Activated gamma-delta T cell (primary cell): ENCODE measurements around the gene PDE6B.
"Not testable (repeated sequence)": the region's sequence is repeated elsewhere in the genome, so short reads cannot be mapped to it uniquely, and the experiment has no call there.

Experiments used
- DNase-seq: peaks from one replicate; lab custom pipeline; 2025; lab: John Stamatoyannopoulos, UW

The PDE6B gene

GRCh38 chr4:656436-657337 lies 31.3 kb downstream of the PDE6B start:
- no peak for DNase-seq

- no peak for DNase-seq
These were observed 32.0 kb downstream of the PDE6B start for GRCh38 chr4:657338-657833.

GRCh38 chr4:657834-658667 lies 32.7 kb downstream of the PDE6B start:
- DNase-seq = no peak

DNA sequence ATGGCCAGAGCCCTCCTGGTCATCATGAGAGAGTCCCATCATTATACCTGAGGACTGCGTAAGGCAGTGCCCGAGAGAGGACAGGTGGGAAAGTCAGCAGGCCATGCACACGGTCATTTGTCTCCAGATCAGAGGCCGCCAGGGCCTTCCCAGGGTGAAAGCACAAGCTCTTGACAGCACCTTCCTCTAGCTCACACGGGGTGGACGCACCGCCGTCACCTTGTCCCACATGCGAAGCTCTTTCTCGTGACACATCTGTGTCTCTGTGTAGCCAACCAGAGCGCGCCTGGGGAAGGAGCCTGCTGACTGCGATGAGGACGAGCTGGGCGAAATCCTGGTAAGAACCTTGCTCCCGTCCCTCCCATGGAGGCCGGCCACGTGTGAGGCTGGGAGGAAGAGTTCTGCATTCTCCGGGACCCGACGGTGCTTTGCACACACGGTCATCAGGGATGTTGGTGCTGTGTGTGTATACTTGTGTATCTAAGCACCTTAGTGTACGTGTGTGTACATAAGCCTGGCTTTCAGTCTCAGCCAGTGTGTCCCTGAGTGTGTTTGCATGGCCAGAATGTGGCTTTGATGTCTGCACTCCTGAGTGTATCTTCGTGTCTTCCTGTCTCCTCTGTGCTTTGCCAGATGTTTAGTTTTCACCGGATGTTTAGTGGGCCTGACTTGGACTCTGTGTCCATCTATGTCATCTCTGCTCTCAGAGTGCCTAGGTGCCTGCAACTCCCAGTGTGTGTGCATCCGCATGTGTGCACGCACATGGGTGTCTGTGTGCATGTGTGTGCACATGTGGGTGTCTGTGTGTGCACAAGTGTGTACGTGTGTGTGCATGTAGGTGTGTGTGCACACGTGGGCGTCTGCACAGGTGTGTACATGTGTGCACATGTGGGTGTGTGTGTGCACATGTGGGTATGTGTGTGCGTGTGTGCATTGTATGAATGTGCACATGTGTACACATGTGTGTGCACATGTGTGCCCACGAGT lies 33.6 kb downstream of the PDE6B start:
- no peak for DNase-seq

DNA sequence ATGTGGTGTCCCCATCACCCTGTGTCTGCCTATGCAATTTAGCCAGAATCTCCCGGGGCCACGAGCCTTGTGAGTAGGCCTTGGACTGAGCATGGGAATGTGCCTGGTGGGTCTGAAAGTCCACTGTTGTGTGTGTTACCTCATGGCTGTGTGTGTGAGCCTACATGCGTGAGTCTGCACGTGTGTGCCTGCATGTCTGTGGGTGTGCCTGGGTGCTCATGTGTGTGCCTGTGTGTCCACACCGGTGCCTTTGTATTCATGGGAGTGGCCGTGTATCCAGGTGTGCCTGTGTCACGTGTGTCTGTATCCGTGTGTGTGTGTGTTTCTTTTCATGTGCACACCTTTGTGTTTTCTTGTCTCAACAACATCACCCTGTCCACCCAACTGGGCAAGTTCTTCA lies 34.5 kb downstream of the PDE6B start:
- no peak for DNase-seq

- DNase-seq = no peak
These were observed 35.0 kb downstream of the PDE6B start for GRCh38 chr4:660401-660800.

- no peak for DNase-seq
These were observed 35.9 kb downstream of the PDE6B start for GRCh38 chr4:661231-661630.

DNA sequence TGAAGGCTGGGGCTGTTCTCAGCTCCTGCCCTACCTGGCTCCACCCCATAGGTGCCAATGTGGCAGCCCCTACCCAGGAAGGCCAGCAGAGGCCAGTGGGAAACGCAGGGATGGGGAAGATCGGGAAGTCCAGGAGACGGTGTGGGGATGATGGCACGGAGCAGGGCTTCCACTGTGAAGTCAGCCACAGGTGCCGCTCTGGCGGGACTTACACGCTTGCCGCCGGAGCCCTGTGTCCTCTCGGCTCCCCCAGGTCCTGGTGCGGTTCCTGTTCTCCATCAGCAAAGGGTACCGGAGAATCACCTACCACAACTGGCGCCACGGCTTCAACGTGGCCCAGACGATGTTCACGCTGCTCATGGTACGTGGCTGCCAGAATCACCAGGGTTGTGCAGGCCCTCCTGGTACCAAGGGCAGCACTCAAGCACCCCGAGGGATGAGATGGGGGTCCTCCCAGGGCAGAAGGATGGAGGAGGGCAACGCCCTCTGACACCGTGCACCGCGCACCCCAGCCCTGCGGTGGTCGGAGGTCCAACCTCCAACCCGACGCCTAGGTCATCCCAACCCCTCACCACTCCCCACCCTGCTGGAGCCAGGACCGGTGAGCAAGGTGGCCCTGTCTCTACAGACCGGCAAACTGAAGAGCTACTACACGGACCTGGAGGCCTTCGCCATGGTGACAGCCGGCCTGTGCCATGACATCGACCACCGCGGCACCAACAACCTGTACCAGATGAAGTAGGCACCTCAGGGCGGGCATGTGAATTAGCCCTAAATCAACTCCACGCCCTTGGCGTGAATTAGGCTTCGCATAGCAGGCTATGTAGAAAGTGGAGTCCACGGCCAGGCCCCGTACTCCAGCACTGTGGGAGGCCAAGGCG lies 36.7 kb downstream of the PDE6B start:
- no peak for DNase-seq

DNA sequence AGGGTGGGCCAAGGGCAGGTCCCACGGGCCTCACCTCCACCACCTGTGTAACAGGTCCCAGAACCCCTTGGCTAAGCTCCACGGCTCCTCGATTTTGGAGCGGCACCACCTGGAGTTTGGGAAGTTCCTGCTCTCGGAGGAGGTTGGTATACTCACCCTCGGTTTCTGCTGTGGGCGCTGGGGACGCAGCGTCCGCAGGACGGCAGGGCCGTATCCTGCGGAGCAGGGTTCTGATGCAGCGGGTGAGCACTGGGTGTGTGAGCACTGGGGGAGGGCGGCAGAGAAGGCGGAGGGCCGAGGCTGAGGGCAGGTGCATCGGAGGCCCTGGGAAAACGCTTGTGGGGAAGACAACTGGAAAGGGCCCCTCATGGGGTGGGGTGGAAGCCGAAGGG lies 37.7 kb downstream of the PDE6B start:
- no peak for DNase-seq

DNA sequence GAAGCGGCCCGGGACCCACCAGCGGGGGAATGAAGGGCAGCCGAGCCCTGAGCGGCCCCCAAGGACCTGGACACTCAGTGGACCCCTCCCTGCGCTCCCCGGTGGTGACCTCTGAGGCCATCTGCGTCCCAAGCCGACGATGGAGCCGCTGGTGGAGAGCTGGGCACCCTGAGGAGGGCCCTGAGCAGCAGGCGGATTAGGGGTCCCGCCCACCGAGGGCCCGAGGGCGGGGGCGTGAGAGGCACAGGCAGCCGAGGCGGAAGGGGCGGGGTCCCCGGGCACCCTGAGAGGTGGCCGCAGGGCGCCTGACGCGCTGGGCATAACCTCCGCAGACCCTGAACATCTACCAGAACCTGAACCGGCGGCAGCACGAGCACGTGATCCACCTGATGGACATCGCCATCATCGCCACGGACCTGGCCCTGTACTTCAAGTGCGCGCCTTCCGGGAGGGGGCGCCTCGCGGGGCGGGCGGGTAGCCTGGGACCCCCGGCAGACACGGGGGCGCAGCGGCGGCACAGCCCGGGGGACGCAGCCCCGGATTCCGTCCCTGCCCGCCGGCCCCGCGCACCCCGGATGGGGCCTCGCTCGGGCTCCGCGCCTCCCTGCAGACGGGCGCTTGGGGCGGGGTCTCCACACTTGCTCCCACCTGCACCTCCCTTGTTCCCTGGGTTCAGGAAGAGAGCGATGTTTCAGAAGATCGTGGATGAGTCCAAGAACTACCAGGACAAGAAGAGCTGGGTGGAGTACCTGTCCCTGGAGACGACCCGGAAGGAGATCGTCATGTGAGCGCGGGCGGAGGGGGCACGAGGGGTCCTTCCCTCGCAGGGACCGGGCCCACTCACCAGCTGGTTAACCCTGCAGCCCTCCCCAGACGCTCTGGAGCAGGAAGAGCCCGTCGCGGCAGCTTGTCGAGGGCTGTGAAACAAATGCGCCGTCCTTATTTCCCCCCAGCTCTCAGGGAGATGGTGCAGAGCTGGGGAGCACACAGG lies 38.4 kb downstream of the PDE6B start:
- peak; percentile 62 for DNase-seq

GRCh38 chr4:664713-665231 lies 39.4 kb downstream of the PDE6B start:
- no peak for DNase-seq

DNA sequence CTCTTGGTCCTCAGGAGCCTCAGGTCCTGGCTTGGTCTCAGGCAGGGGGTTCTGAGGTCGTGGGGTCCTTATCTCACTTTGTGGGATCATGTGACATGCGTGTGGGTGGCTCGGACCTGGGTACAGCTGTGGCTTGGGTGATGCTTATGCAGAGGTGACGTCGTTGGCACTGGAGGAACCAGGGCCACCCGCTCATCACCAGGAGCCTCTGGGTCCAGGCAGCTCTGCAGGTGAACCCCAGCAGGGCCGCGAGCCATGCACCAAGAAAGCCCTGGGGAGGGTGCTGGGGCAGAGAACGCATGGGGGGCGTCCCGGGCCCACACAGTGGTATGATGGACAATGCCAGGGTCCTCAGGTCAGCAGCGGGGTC lies 40.0 kb downstream of the PDE6B start:
- DNase-seq = no peak

DNA sequence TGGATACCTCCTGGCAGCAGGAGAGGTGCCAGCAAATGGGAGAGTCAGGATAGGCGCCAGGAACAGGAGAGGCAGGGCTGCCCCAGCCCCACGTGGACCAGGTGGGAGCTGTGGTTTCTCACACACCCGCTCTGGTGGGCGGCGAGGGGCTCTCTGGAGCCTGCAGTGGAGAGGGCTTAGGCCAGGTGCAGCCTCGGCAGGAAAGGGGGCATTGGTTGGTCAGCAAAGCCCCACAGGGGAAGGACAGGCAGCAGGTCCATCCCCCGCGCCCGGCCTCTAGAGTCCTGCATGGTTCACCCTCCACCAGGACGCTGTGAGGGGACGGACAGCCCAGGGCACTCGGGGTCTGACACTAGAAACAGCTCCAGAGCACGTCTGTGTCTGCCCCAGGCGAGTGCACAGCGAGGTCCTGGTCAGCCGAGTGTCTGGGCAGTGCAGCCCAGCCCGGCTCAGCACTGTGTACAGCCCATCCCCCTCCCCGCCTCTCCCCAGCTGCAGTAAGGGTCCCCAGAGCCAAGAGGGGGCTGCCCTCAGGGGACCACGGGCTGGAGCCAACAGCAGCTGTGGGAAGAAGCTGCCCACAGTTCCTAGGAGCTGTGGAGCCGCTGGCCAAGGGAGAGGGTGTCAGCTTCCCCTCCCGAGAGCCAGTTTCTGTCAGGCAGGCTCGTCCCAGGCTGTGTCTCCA lies 40.5 kb downstream of the PDE6B start:
- DNase-seq = no peak

GRCh38 chr4:666436-666810 lies 41.0 kb downstream of the PDE6B start:
- DNase-seq = no peak

- DNase-seq = no peak
These were observed 41.6 kb downstream of the PDE6B start for GRCh38 chr4:666822-667544.

GRCh38 chr4:667545-667925 lies 42.2 kb downstream of the PDE6B start:
- no peak for DNase-seq

- DNase-seq = not testable (repeated sequence)
These were observed 42.8 kb downstream of the PDE6B start for GRCh38 chr4:668219-668618.
